Erythroblast (primary cell): ENCODE measurements around the gene TULP4.

ENCODE experiments used
- DNase-seq, 2 experiments: peaks; one replicate each; lab custom pipeline; 2025; lab: John Stamatoyannopoulos, UW
- GATA1 ChIP-seq: IDR thresholded peaks from 2 replicates; pipeline ENCODE4 v1.6.1; 2011; ENCODE audit warnings: low read depth, mild to moderate bottlenecking, control low read depth, low read length, moderate library complexity
- POLR2A ChIP-seq: IDR thresholded peaks from 2 replicates; pipeline ENCODE4 v1.6.1; 2011; ENCODE audit warnings: mild to moderate bottlenecking, low read length

TULP4 gene

GRCh38 chr6:158441716-158442215 lies 129.5 kb downstream of the TULP4 start:
- no peak for TF ChIP-seq GATA1
- no peak for TF ChIP-seq POLR2A
- no peak for DNase-seq

GRCh38 chr6:158442306-158442705 lies 130.0 kb downstream of the TULP4 start:
- TF ChIP-seq POLR2A (no peak), GATA1 (no peak)
- DNase-seq = no peak

GRCh38 chr6:158445426-158446085 lies 133.3 kb downstream of the TULP4 start:
- no peak for DNase-seq

GRCh38 chr6:158448856-158449255 lies 136.6 kb downstream of the TULP4 start:
- no peak for DNase-seq
- no peak for TF ChIP-seq POLR2A
- no peak for TF ChIP-seq GATA1

More at GRCh38 chr6:158445426-158446085, 133.3 kb downstream of the TULP4 start:
- TF ChIP-seq GATA1 = no peak
- TF ChIP-seq POLR2A = no peak

- DNase-seq = no peak
- TF ChIP-seq GATA1 = no peak
- TF ChIP-seq POLR2A = no peak
These were observed 139.9 kb downstream of the TULP4 start for GRCh38 chr6:158452191-158452590.

- DNase-seq = no peak
These were observed 144.9 kb downstream of the TULP4 start for GRCh38 chr6:158457131-158457530.

GRCh38 chr6:158457616-158458278 lies 145.5 kb downstream of the TULP4 start:
- TF ChIP-seq POLR2A (no peak), GATA1 (no peak)
- DNase-seq = no peak

More at GRCh38 chr6:158457131-158457530, 144.9 kb downstream of the TULP4 start:
- TF ChIP-seq GATA1 = no peak

GRCh38 chr6:158459726-158460125 lies 147.5 kb downstream of the TULP4 start:
- no peak for DNase-seq

GRCh38 chr6:158460602-158461169 lies 148.4 kb downstream of the TULP4 start:
- TF ChIP-seq GATA1 (no peak), POLR2A (no peak)
- no peak for DNase-seq

More at GRCh38 chr6:158459726-158460125, 147.5 kb downstream of the TULP4 start:
- TF ChIP-seq POLR2A = no peak
- TF ChIP-seq GATA1 = no peak

GRCh38 chr6:158461954-158462353 lies 149.7 kb downstream of the TULP4 start:
- no peak for DNase-seq
- TF ChIP-seq GATA1 (no peak), POLR2A (no peak)

- TF ChIP-seq POLR2A (no peak), GATA1 (no peak)
These were observed 152.2 kb downstream of the TULP4 start for GRCh38 chr6:158464483-158464882.

GRCh38 chr6:158465257-158465656 lies 153.0 kb downstream of the TULP4 start:
- TF ChIP-seq POLR2A (no peak), GATA1 (no peak)
- no peak for DNase-seq

More at GRCh38 chr6:158464483-158464882, 152.2 kb downstream of the TULP4 start:
- no peak for DNase-seq

GRCh38 chr6:158465747-158466146 lies 153.5 kb downstream of the TULP4 start:
- DNase-seq = no peak
- TF ChIP-seq GATA1 (no peak), POLR2A (no peak)

- DNase-seq = no peak
These were observed 155.7 kb downstream of the TULP4 start for GRCh38 chr6:158467923-158468322.

More at GRCh38 chr6:158467923-158468322, 155.7 kb downstream of the TULP4 start:
- no peak for TF ChIP-seq POLR2A
- TF ChIP-seq GATA1 = no peak
